Calu3 (cell line): ENCODE results near the gene PRSS56. TPM values are rescaled to one million over a fixed set of nuclear protein-coding genes. Genes with fewer than 3 reads are reported as not detected.

Source experiments
- BruUV-seq: library from RNA; stranded (reverse); fragments of 400-500 nt; replicated peaks from 2 replicates; lab custom pipeline; 2021; lab: Mats Ljungman, UMichigan
- CTCF ChIA-PET: fragments of 300-600 bp; sonication (Branson Sonifier 250); formaldehyde crosslinking; loops from one replicate; lab custom pipeline; 2022; ENCODE audit warnings: antibody characterized with exemption; lab: Charles Lee
- DNase-seq: peaks from one replicate; pipeline ENCODE4 v3.0.0; 2022
- H3K27ac Mint-ChIP-seq: one replicate; pipeline ENCODE4 v1.8.0; 2022; ENCODE audit warnings: mixed read lengths; ENCODE audit not compliant: unreplicated experiment
- H3K27me3 Mint-ChIP-seq: one replicate; pipeline ENCODE4 v1.8.0; 2022; ENCODE audit warnings: mixed read lengths; ENCODE audit not compliant: unreplicated experiment
- H3K36me3 Mint-ChIP-seq: one replicate; pipeline ENCODE4 v1.8.0; 2022; ENCODE audit warnings: mild to moderate bottlenecking, moderate library complexity, mixed read lengths; ENCODE audit not compliant: insufficient read depth, unreplicated experiment
- H3K4me1 Mint-ChIP-seq: one replicate; pipeline ENCODE4 v1.8.0; 2022; ENCODE audit warnings: mild to moderate bottlenecking, low read depth, mixed read lengths; ENCODE audit not compliant: unreplicated experiment
- H3K4me3 Mint-ChIP-seq: one replicate; pipeline ENCODE4 v1.8.0; 2022; ENCODE audit warnings: mild to moderate bottlenecking, low read depth, moderate library complexity, mixed read lengths; ENCODE audit not compliant: unreplicated experiment
- H3K9me3 Mint-ChIP-seq: one replicate; pipeline ENCODE4 v1.8.0; 2022; ENCODE audit warnings: low read depth, mixed read lengths; ENCODE audit not compliant: unreplicated experiment
- CTCF ChIP-seq: fragments of 200-600 bp; IDR thresholded peaks from one replicate; pipeline ENCODE4 v1.8.0; 2022; ENCODE audit warnings: antibody characterized with exemption; ENCODE audit not compliant: unreplicated experiment
- intact Hi-C: fragments of 100-400 bp; cut with micrococcal nuclease; formaldehyde crosslinking; loops from one replicate; pipeline ENCODE4 v1.10.0; 2022; ENCODE audit not compliant: unreplicated experiment
- total RNA-seq: library from RNA; stranded (reverse); gene quantifications from 2 replicates; pipeline ENCODE4 v1.2.3, GENCODE V29; 2022

The PRSS56 gene
- total RNA-seq, 1 experiment from 2014 or later, result not detected

- Mint-ChIP-seq H3K27ac (peak within 1 kb of the TSS; percentile 78), H3K9me3 (peaks cover 2% of the 10 kb centered on the region), H3K4me3 (peak within 1 kb of the TSS; percentile 81), H3K4me1 (peaks cover 46% of the 10 kb centered on the region), H3K27me3 (no peaks in the 10 kb centered on the region), H3K36me3 (peaks cover 57% of the 10 kb centered on the region)
- peak; percentile 44 for TF ChIP-seq CTCF
- peak; percentile 94 for DNase-seq
- BruUV-seq, result no TSS peak
- CTCF ChIA-PET, result interaction anchor here (0.6 kb wide), 1 partner anchor 960 kb away, joined by 4 read pairs; no protein-coding TSS in a partner anchor
- intact Hi-C loops, result no loop called here
Observed at GRCh38 chr2:232550354-232551249, 30.4 kb downstream of the PRSS56 start, which contains the start of the genes EIF4E2 and TIGD1. TSS of gene EIF4E2 (plus strand) at chr2:232550689. CDS start at chr2:232550725, 36 bp downstream. TSS of gene TIGD1 (minus strand) at chr2:232550557. CDS start at chr2:232549882, 675 bp downstream.

- H3K36me3 Mint-ChIP-seq, result peaks cover 60% of the 10 kb centered on the region
- peaks cover 2% of the 10 kb centered on the region for H3K9me3 Mint-ChIP-seq
- peak overlapping the region; percentile 78 for H3K27ac Mint-ChIP-seq
- H3K4me1 Mint-ChIP-seq, result peaks cover 46% of the 10 kb centered on the region
- TF ChIP-seq CTCF, result no peak
- H3K4me3 Mint-ChIP-seq, result peak overlapping the region; percentile 81
- no peaks in the 10 kb centered on the region for H3K27me3 Mint-ChIP-seq
- CTCF ChIA-PET, result no interaction called here
- no peak for DNase-seq
- intact Hi-C loops, result no loop called here
- TSS peak; percentile 33 for BruUV-seq
Observed at GRCh38 chr2:232551250-232551638, 31.1 kb downstream of the PRSS56 start.

- H3K4me3 Mint-ChIP-seq, result peak overlapping the region; percentile 81
- intact Hi-C loops, result no loop called here
- H3K27me3 Mint-ChIP-seq, result no peaks in the 10 kb centered on the region
- H3K4me1 Mint-ChIP-seq, result peaks cover 46% of the 10 kb centered on the region
- H3K36me3 Mint-ChIP-seq, result peaks cover 59% of the 10 kb centered on the region
- peaks cover 2% of the 10 kb centered on the region for H3K9me3 Mint-ChIP-seq
- no TSS peak for BruUV-seq
- H3K27ac Mint-ChIP-seq, result peak overlapping the region; percentile 78
- CTCF ChIA-PET, result no interaction called here
- no peak for TF ChIP-seq CTCF
- no peak for DNase-seq
Observed at GRCh38 chr2:232551776-232552175, 31.6 kb downstream of the PRSS56 start.

- no peak for TF ChIP-seq CTCF
- CTCF ChIA-PET, result no interaction called here
- Mint-ChIP-seq H3K9me3 (no peaks in the 10 kb centered on the region), H3K4me1 (peaks cover 26% of the 10 kb centered on the region), H3K27ac (no peak overlapping the region), H3K4me3 (no peak overlapping the region), H3K27me3 (no peaks in the 10 kb centered on the region), H3K36me3 (peaks cover 61% of the 10 kb centered on the region)
- DNase-seq, result no peak
- intact Hi-C loops, result no loop called here
- BruUV-seq, result no TSS peak
Observed at GRCh38 chr2:232556426-232556825, 36.2 kb downstream of the PRSS56 start.
